ENCODE results near the gene BPIFB3. TPM values are rescaled to one million over a fixed set of nuclear protein-coding genes. Genes with fewer than 3 reads are reported as not detected.
"Not testable (repeated sequence)": the region's sequence is repeated elsewhere in the genome, so short reads cannot be mapped to it uniquely, and the experiment has no call there.

BPIFB3 gene
- total RNA-seq, 1 donor from 2014 or later: not detected

- no peak for DNase-seq (ENCODE audit: low read depth, low spot score)
Observed at GRCh38 chr20:33113387-33113908, 59.7 kb downstream of the BPIFB3 start.

- DNase-seq (ENCODE audit: low read depth, low spot score): not testable (repeated sequence)
Observed at GRCh38 chr20:33115501-33115900, 61.8 kb downstream of the BPIFB3 start.

- DNase-seq (ENCODE audit: low read depth, low spot score): no peak
Observed at GRCh38 chr20:33119725-33120720, 66.3 kb downstream of the BPIFB3 start.

GRCh38 chr20:33120934-33121333, 67.2 kb downstream of the BPIFB3 start:
- DNase-seq (ENCODE audit: low read depth, low spot score): no peak

GRCh38 chr20:33122297-33122696, 68.6 kb downstream of the BPIFB3 start:
- DNase-seq (ENCODE audit: low read depth, low spot score): not testable (repeated sequence)

Other genes with a start within 250 kb of the BPIFB3 start
- 123 and 154 TPM in 2 replicates for gene MAPRE1, start 233.9 kb upstream of the BPIFB3 start, total RNA-seq
- 0.04 and 0.07 TPM in 2 replicates for gene EFCAB8, start 195.0 kb upstream of the BPIFB3 start, total RNA-seq
- gene SUN5, start 49.5 kb upstream of the BPIFB3 start, total RNA-seq: not detected in 2 replicates
- not detected in 2 replicates for gene BPIFB2, start 46.2 kb upstream of the BPIFB3 start, total RNA-seq
- gene BPIFB6, start 22.3 kb upstream of the BPIFB3 start, total RNA-seq: not detected in 2 replicates
- not detected in 2 replicates for gene BPIFB4, start 25.7 kb downstream of the BPIFB3 start, total RNA-seq
- gene BPIFA2, start 114.3 kb downstream of the BPIFB3 start, total RNA-seq: not detected in 2 replicates
- gene BPIFA3, start 163.4 kb downstream of the BPIFB3 start, total RNA-seq: not detected in 2 replicates
- not detected in 2 replicates for gene BPIFA1, start 182.1 kb downstream of the BPIFB3 start, total RNA-seq
- gene BPIFB1, start 229.3 kb downstream of the BPIFB3 start, total RNA-seq: not detected in 2 replicates

Data from pulmonary artery endothelial cell (primary cell).